DMS79 (cell line): ENCODE results near the gene GALNT5.
"Not testable (repeated sequence)": the region's sequence is repeated elsewhere in the genome, so short reads cannot be mapped to it uniquely, and the experiment has no call there.

Experiments used
- DNase-seq: peaks from one replicate; lab custom pipeline; 2025; lab: John Stamatoyannopoulos, UW

The GALNT5 gene

GRCh38 chr2:157257312-157258252 lies at the start of gene GALNT5:
TSS of gene GALNT5 (plus strand) at chr2:157257705. CDS start at chr2:157258083, 378 bp downstream.
- no peak for DNase-seq

GRCh38 chr2:157216286-157216965 lies 41.1 kb upstream of the GALNT5 start:
- no peak for DNase-seq

GRCh38 chr2:157217409-157217808 lies 40.1 kb upstream of the GALNT5 start:
- DNase-seq = no peak

- no peak for DNase-seq
Observed at GRCh38 chr2:157218911-157219310, 38.6 kb upstream of the GALNT5 start.

GRCh38 chr2:157220502-157220901 lies 37.0 kb upstream of the GALNT5 start:
- no peak for DNase-seq

- DNase-seq = no peak
Observed at GRCh38 chr2:157221394-157221988, 36.0 kb upstream of the GALNT5 start.

- DNase-seq = no peak
Observed at GRCh38 chr2:157223624-157224205, 33.8 kb upstream of the GALNT5 start.

- DNase-seq = not testable (repeated sequence)
Observed at GRCh38 chr2:157224448-157224847, 33.1 kb upstream of the GALNT5 start.

- no peak for DNase-seq
Observed at GRCh38 chr2:157227592-157227991, 29.9 kb upstream of the GALNT5 start.

GRCh38 chr2:157228946-157229345 lies 28.6 kb upstream of the GALNT5 start:
- no peak for DNase-seq

GRCh38 chr2:157229572-157229971 lies 27.9 kb upstream of the GALNT5 start:
- no peak for DNase-seq

- no peak for DNase-seq
Observed at GRCh38 chr2:157231476-157231875, 26.0 kb upstream of the GALNT5 start.

- DNase-seq = no peak
Observed at GRCh38 chr2:157233506-157233905, 24.0 kb upstream of the GALNT5 start.

GRCh38 chr2:157236404-157236803 lies 21.1 kb upstream of the GALNT5 start:
- DNase-seq = no peak

GRCh38 chr2:157238296-157238695 lies 19.2 kb upstream of the GALNT5 start:
- no peak for DNase-seq

GRCh38 chr2:157244691-157245090 lies 12.8 kb upstream of the GALNT5 start:
- no peak for DNase-seq

- DNase-seq = no peak
Observed at GRCh38 chr2:157245144-157245840, 12.2 kb upstream of the GALNT5 start.

GRCh38 chr2:157245846-157246764 lies 11.4 kb upstream of the GALNT5 start:
- DNase-seq = no peak

GRCh38 chr2:157246765-157247407 lies 10.6 kb upstream of the GALNT5 start:
- no peak for DNase-seq

- no peak for DNase-seq
Observed at GRCh38 chr2:157250836-157251235, 6.7 kb upstream of the GALNT5 start.
